GM23248 (cell line): ENCODE measurements around the gene KRT84. TPM values are rescaled to one million over a fixed set of nuclear protein-coding genes. Genes with fewer than 3 reads are reported as not detected.

ENCODE experiments used
- DNase-seq: peaks from one replicate; pipeline ENCODE4 v3.0.0-alpha.2; 2015
- H2AFZ ChIP-seq: fragments of 200-600 bp; sonication (generic); 2 replicates; pipeline ENCODE4 v1.6.1; 2016; ENCODE audit warnings: antibody characterized with exemption
- H3F3A ChIP-seq: fragments of 200-600 bp; sonication (generic); 2 replicates; pipeline ENCODE4 v1.6.1; 2016; ENCODE audit warnings: mild to moderate bottlenecking, antibody characterized with exemption, mixed run types; ENCODE audit not compliant: insufficient read depth
- H3K27ac ChIP-seq: fragments of 200-600 bp; sonication (generic); 2 replicates; pipeline ENCODE4 v1.5.1; 2016; ENCODE audit warnings: mild to moderate bottlenecking
- H3K27me3 ChIP-seq: fragments of 200-600 bp; sonication (generic); replicated peaks from 2 replicates; pipeline ENCODE4 v1.6.1; 2016; ENCODE audit warnings: mild to moderate bottlenecking; ENCODE audit not compliant: insufficient read depth
- H3K36me3 ChIP-seq: fragments of 200-600 bp; sonication (generic); 2 replicates; pipeline ENCODE4 v1.6.1; 2016; ENCODE audit warnings: low read depth, mild to moderate bottlenecking
- H3K4me1 ChIP-seq: fragments of 200-600 bp; sonication (generic); 2 replicates; pipeline ENCODE4 v1.6.1; 2016; ENCODE audit warnings: mild to moderate bottlenecking; ENCODE audit not compliant: insufficient read depth
- H3K4me2 ChIP-seq: fragments of 200-600 bp; sonication (generic); one replicate; pipeline ENCODE4 v1.6.1; 2016; ENCODE audit warnings: mild to moderate bottlenecking; ENCODE audit not compliant: unreplicated experiment
- H3K4me3 ChIP-seq: fragments of 200-600 bp; sonication (generic); 2 replicates; pipeline ENCODE4 v1.5.1; 2016; ENCODE audit warnings: mild to moderate bottlenecking
- H3K79me2 ChIP-seq: fragments of 200-600 bp; sonication (generic); 2 replicates; pipeline ENCODE4 v1.6.1; 2016; ENCODE audit warnings: mild to moderate bottlenecking; ENCODE audit not compliant: insufficient read depth
- H3K9ac ChIP-seq: fragments of 200-600 bp; sonication (generic); 2 replicates; pipeline ENCODE4 v1.6.1; 2016; ENCODE audit warnings: mild to moderate bottlenecking
- H3K9me2 ChIP-seq: fragments of 200-600 bp; sonication (generic); 2 replicates; pipeline ENCODE4 v1.6.1; 2016; ENCODE audit warnings: mixed run types, mild to moderate bottlenecking, moderate library complexity; ENCODE audit not compliant: insufficient read depth
- H3K9me3 ChIP-seq: fragments of 200-600 bp; sonication (generic); one replicate; pipeline ENCODE4 v1.6.1; 2017; ENCODE audit warnings: low read depth
- H4K20me1 ChIP-seq: fragments of 200-600 bp; sonication (generic); 2 replicates; pipeline ENCODE4 v1.6.0; 2016; ENCODE audit not compliant: insufficient read depth
- EZH2 ChIP-seq: fragments of 200-600 bp; sonication (generic); IDR thresholded peaks from 2 replicates; pipeline ENCODE4 v1.6.1; 2018; ENCODE audit warnings: antibody characterized with exemption, mild to moderate bottlenecking; ENCODE audit not compliant: insufficient read depth, poor library complexity, severe bottlenecking
- EZH2phosphoT487 ChIP-seq: fragments of 200-600 bp; sonication (generic); IDR thresholded peaks from 2 replicates; pipeline ENCODE4 v1.6.1; 2018; ENCODE audit warnings: antibody characterized with exemption, moderate library complexity, mild to moderate bottlenecking, low read depth; ENCODE audit not compliant: insufficient read depth
- WGBS, 2 experiments: methylation state at CpG; one replicate each; pipeline ENCODE4 v1.1.6; 2015 to 2017; ENCODE audit warnings: low lambda C conversion rate in 2 of 2, low coverage in 1 of 2; ENCODE audit errors: missing lambda C conversion rate in 2 of 2; 5-methylcytosine and 5-hydroxymethylcytosine counted together
- in situ Hi-C: fragments of 300-500 bp; cut with MboI; formaldehyde crosslinking; loops from 2 replicates; pipeline ENCODE4 v1.15.0; 2020
- polyA plus RNA-seq: library from polyadenylated mRNA; unstranded; fragments of >200 nt; fragmentation: Nextera tagmentation; extraction: Ambion mirVana; gene quantifications from 2 replicates; pipeline ENCODE4 v1.2.1, GENCODE V29; 2016
- total RNA-seq: library from RNA; depleted of rRNA; stranded (reverse); fragments of >200 nt; shearing (Covaris generic); gene quantifications from 2 replicates; pipeline ENCODE4 v1.2.3, GENCODE V29; 2014

Gene KRT84
- total and polyA plus RNA-seq, 2 experiments from 2014 or later = not detected

- Histone ChIP-seq H3K36me3 (no peaks in the 10 kb centered on the region), H4K20me1 (no peaks in the 10 kb centered on the region), H3K9ac (no peak overlapping the region), H3K4me3 (no peak overlapping the region), H3K4me1 (no peaks in the 10 kb centered on the region), H3K79me2 (no peaks in the 10 kb centered on the region), H3K27ac (no peak overlapping the region), H3K9me3 (no peaks in the 10 kb centered on the region), H3K9me2 (no peaks in the 10 kb centered on the region), H2AFZ (no peak overlapping the region), H3K4me2 (no peak overlapping the region), H3F3A (no peaks in the 10 kb centered on the region), H3K27me3 (peaks cover 41% of the 10 kb centered on the region)
- 67 to 69% methylated on average over 11 of the region's 11 CpGs for WGBS, 2 experiments
- in situ Hi-C loops = no loop called here
- DNase-seq = no peak
- no peak for TF ChIP-seq EZH2
- no peak for TF ChIP-seq EZH2phosphoT487
Measured at GRCh38 chr12:52362118-52362726, 23.2 kb downstream of the KRT84 start.

- Histone ChIP-seq H3K9me2 (no peaks in the 10 kb centered on the region), H3K4me2 (no peak overlapping the region), H3K79me2 (no peaks in the 10 kb centered on the region), H3K9ac (no peak overlapping the region), H3F3A (no peaks in the 10 kb centered on the region), H3K4me3 (no peak overlapping the region), H3K27ac (no peak overlapping the region), H2AFZ (no peak overlapping the region), H3K27me3 (peaks cover 38% of the 10 kb centered on the region), H3K9me3 (no peaks in the 10 kb centered on the region), H3K4me1 (no peaks in the 10 kb centered on the region), H4K20me1 (no peaks in the 10 kb centered on the region), H3K36me3 (no peaks in the 10 kb centered on the region)
- in situ Hi-C loops = no loop called here
- WGBS, 2 experiments = 82 to 92% methylated on average over 1 of the region's 1 CpG
- TF ChIP-seq EZH2phosphoT487 (no peak), EZH2 (no peak)
- DNase-seq = no peak
Measured at GRCh38 chr12:52361553-52361952, 23.9 kb downstream of the KRT84 start.

GRCh38 chr12:52360663-52361271 lies 24.7 kb downstream of the KRT84 start:
- in situ Hi-C loops = no loop called here
- Histone ChIP-seq H3K4me1 (no peaks in the 10 kb centered on the region), H3K9me3 (no peaks in the 10 kb centered on the region), H3F3A (no peaks in the 10 kb centered on the region), H4K20me1 (no peaks in the 10 kb centered on the region), H2AFZ (no peak overlapping the region), H3K4me2 (no peak overlapping the region), H3K27ac (no peak overlapping the region), H3K9ac (no peak overlapping the region), H3K9me2 (no peaks in the 10 kb centered on the region), H3K36me3 (no peaks in the 10 kb centered on the region), H3K4me3 (no peak overlapping the region), H3K27me3 (peaks cover 36% of the 10 kb centered on the region), H3K79me2 (no peaks in the 10 kb centered on the region)
- DNase-seq = no peak
- 78 to 81% methylated on average over 12 to 13 of the region's 13 CpGs for WGBS, 2 experiments
- no peak for TF ChIP-seq EZH2
- TF ChIP-seq EZH2phosphoT487 = no peak

- no peaks in the 10 kb centered on the region for H3K9me2 ChIP-seq
- peaks cover 37% of the 10 kb centered on the region for H3K27me3 ChIP-seq
- H3F3A ChIP-seq = no peaks in the 10 kb centered on the region
- H2AFZ ChIP-seq = no peak overlapping the region
- H3K36me3 ChIP-seq = no peaks in the 10 kb centered on the region
- no peak for DNase-seq
- WGBS, 2 experiments = 63 to 70% methylated on average over 7 of the region's 7 CpGs
- no peaks in the 10 kb centered on the region for H3K79me2 ChIP-seq
- no peak overlapping the region for H3K27ac ChIP-seq
- no peak overlapping the region for H3K4me3 ChIP-seq
- H3K4me1 ChIP-seq = no peaks in the 10 kb centered on the region
- in situ Hi-C loops = no loop called here
- TF ChIP-seq EZH2 = no peak
- no peak for TF ChIP-seq EZH2phosphoT487
- no peaks in the 10 kb centered on the region for H3K9me3 ChIP-seq
- no peak overlapping the region for H3K9ac ChIP-seq
- no peaks in the 10 kb centered on the region for H4K20me1 ChIP-seq
- no peak overlapping the region for H3K4me2 ChIP-seq
Measured at GRCh38 chr12:52360106-52360662, 25.3 kb downstream of the KRT84 start.
